Measurements from ENCODE around the gene SLCO4A1.

Gene SLCO4A1
- long read RNA-seq, donor 1 = 0 reads
- long read RNA-seq, donor 2, partial matches to known transcripts = 0 of 1 reads
- long read RNA-seq, donor 2, other reads (novel, unspliced or antisense) = 0 of 1 reads
- long read RNA-seq, donor 3, partial matches to known transcripts = 0 of 1 reads
- long read RNA-seq, donor 3, other reads (novel, unspliced or antisense) = 0 of 1 reads
- long read RNA-seq, donor 4 = 0 reads
- long read RNA-seq, donor 5 = 0 reads
- long read RNA-seq, donor 6 = 0 reads
- long read RNA-seq, donor 7 = 0 reads
- long read RNA-seq, donor 8 = 0 reads

DNA sequence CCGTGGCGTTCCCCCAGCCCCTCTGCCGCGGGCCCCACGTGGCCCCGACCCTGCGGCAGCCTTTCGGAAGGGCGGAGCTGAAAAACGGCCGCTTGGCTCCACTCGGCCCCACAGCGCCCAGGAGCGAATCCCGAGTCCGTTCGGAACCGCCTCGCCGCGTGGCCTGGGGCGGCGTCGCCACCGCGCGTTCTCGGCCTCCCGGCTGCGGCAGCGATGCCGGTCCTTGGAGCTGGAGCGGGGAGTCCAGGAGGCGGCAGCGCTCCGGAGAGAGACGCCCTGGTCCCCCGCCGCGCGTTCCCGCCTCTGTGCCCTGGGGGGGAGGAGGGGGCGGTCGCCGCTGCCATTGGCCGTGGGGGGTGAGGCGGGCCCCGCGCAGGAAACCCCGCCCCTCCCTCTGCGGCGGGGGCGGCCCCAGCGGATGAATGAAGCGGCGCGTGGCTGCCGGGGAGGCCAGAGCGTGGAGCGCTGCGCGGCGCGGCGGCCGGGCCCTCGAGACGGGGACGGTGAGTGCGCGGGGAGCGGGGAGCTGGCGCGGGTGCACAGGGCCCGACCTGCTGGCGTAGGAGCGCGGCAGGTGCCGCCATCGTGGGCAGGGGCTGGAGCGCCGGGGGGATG lies at the start of gene SLCO4A1:
TSS of gene SLCO4A1 (plus strand) at position 453 of the 615 bp plus-strand sequence. CDS start 13,952 bp downstream, outside the sequence.
- peak; percentile 76 for DNase-seq

GRCh38 chr20:62592506-62593177 lies 49.7 kb upstream of the SLCO4A1 start:
- DNase-seq = no peak

- no peak for DNase-seq
Measured at GRCh38 chr20:62593616-62594015, 48.7 kb upstream of the SLCO4A1 start.

DNA sequence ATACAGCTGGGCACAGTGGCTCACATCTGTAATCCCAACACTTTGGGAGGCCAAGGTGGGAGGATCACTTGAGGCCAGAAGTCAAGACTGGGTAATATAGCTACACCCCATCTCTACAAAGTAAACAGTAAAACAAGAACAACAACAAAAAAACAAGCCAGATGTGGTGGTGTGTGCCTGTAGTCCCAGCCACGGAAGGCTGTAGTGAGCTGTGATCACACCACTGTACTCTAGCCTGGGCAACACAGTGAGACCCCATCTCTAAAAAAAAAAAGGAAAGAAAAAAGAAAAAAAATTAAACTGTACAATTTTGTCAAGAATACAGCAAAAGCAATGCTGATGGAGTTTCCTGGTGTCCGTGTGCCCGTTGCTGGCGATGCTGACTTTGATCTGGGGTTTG lies 47.2 kb upstream of the SLCO4A1 start:
- no peak for DNase-seq

GRCh38 chr20:62595491-62595890 lies 46.8 kb upstream of the SLCO4A1 start:
- DNase-seq = no peak

DNA sequence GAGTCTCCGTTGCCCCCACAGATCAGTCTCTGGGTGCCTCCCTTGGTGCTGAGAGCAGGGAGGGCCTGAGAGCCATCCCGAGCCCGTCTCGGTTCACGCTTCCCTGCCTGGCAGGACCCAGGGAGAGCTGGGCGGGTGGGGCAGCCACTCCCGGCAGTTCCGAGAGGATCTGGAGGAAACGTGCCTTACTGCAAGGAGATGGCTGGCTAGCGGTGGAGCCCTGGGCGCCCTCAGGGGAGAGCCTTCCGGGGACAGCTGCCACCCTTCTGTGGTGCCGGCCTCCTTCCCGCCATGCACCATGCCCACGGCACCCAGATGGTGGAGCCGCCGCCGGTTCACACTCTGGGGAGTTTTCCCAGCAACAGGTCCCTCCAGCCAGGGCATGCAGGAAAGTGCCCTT lies 45.8 kb upstream of the SLCO4A1 start:
- no peak for DNase-seq

DNA sequence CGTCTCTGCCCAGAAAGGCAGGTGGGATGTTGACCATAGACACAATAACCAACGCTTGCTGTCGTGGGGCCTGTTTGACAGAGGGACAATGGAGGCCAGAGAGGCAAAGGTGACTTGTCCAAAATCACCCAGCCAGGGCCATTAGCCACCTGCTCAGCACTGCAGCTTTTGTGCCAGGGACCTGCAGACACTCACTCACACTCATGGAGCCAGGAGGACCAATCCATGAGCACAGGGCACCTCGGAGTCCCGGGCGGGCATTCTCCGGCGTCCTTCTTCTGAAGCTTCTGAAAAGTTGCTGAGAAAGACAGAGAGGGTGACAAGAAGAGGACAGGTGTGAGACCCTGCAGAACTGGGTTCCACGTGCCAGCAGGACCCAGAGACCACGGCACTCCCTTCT lies 45.4 kb upstream of the SLCO4A1 start:
- DNase-seq = no peak

DNA sequence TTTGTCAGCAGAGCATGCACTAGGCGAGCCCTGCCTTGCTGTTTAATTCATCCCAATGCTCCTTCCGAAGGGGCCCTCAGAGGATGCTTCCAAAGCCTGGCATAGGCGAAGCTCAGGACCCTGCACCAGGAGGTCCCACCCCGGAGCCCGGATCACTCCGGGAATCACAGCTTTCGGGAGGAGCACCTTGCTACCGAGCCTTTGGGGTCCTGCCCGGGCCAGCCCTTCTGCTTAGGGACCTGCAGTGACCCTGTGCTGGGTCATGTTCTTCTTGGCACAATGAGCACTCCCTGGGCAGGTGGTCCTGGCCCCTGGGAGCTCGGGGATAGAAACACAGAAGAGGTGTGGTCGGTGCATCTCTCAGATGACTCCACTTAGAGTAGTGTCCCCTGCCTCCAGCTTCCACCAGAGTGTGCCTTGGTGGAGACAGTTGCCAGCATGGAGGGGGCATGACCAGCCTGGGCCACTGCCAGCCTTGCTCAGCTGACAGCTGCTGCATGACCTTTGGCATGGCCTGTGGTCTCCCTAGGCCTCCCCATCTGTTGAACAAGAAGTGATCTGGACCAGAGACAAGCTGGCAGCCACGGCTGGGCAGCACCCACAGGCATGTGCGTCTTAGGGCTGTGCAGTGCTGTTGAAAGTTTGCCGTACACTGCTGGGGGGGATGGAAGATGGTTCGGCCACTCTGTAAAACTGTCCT lies 44.7 kb upstream of the SLCO4A1 start:
- no peak for DNase-seq

- DNase-seq = no peak
Measured at GRCh38 chr20:62598761-62599194, 43.5 kb upstream of the SLCO4A1 start.

DNA sequence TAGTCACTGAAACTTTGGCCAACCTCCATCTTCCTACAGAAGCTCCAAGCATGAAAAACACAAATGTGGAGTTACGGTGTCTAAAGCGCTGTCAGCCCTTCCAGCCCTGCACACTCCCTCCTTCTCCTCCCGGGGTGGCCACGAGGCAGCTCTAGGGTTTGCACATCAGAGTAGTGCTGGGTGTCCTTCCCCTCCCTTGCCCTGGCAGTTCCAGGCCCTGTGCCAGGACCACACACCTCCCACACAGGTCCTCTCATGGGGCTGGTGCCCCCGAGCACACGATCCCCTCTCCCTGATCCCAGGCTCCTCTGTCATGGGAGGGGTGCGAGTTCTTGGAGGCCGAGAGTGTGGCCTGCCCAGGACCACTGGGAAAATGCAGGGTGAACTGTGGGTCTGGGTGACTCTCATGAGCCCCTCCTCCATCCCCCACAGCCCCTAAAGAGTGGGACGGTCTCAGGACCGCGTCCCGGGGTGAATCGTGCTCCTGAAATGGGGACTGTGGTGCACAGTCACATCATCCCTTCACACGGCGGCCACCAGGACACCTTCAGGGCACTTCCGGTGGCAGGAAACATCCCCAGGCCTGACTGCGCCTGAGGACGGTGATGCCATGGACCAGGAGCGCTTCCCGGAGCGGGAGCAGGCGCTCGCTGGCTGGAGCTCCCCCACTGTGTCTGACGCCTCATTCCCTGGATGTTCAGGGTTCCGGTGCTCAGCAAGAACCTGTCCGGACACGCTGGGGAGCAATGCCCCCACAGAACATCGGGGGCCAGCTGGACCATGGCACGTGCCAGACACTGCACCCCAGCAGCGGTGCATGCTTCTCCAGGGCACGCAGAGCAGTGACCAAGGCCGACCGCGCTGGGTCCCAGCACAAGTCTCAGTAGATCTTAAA lies 42.8 kb upstream of the SLCO4A1 start:
- no peak for DNase-seq

- no peak for DNase-seq
Measured at GRCh38 chr20:62601172-62601571, 41.1 kb upstream of the SLCO4A1 start.

GRCh38 chr20:62601714-62602113 lies 40.6 kb upstream of the SLCO4A1 start:
- DNase-seq = no peak

DNA sequence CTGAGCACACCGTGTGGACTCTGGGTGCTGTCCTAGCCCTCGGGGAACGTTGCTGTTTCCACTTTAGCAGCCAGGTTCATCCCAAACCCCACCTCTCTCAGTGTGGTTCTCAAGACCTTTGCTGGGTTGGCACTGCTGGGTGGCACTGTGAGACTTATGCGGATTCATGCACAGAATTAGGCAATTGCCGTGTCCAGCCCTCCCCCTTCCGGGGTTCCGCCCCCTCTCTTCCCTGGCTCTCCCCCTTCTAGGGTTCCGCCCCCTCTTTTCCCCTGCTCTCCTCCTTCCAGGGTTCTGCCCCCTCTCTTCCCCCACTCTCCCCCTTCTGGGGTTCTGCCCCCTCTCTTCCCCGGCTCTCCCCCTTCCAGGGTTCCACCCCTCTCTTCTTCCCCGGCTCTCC lies 39.8 kb upstream of the SLCO4A1 start:
- DNase-seq = no peak

GRCh38 chr20:62603021-62603906 lies 39.0 kb upstream of the SLCO4A1 start:
- DNase-seq = no peak

DNA sequence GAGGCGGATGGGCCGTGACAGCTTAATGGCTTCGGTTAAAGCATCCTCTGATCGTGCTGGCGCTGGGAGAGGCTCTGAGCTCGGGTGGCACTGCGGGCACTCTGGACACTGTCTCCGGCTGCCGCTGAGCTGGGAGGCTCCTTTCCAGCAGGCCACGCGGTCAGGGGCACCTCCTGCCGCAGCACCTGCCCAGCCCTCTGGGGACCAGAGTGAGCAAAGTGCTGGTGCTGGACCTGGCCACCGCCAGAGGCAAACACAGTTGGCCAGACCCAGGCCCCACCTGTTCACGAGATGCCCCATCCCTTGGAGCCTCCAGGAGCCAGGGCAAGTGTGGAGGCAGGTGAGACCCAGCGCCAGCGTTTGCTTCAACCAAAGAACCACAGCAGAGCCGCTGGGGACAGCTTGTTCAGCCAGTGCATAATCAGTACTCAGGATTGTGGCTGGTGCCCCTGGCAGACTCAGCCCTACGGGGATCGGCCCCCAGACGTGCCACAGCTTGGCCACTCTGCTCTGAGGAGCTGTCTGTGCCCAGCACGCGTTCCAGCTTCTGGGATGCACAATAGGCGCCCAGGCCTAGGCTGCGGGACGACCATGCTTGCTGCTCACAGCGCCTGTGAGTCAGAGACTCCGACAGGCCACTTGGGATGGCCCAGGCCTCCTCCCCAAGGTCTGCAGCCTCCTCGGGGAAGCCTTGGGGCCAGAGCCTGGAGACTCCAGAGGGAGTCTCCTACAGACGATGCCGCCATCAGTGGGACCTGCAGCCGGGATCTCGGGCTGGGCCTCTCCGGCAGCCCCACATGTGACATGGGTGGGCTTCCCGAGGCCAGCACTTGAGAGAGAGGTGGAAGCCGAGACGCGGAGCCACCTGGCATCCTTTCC lies 38.2 kb upstream of the SLCO4A1 start:
- no peak for DNase-seq

DNA sequence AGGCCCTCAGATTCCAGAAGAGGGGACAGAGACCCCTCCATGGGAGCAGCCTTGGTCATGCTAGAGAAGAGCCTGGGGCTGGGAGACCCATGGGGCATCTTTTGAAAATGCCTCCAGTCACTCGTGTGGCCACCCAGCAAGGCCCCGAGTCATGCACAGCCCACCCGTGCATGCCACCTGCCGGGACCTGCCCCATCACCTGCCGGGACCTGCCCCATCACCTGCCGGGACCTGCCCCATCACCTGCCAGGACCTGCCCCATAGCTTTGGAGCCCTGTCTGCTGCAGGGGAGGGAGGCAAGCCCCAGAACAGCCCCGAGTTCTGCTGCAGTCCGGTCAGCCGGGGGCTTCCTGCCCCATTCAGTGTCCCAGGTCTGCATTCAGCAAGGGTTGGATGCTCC lies 37.5 kb upstream of the SLCO4A1 start:
- DNase-seq = no peak

GRCh38 chr20:62605236-62605943 lies 36.9 kb upstream of the SLCO4A1 start:
- no peak for DNase-seq

GRCh38 chr20:62606016-62606415 lies 36.3 kb upstream of the SLCO4A1 start:
- no peak for DNase-seq

GRCh38 chr20:62606551-62607201 lies 35.6 kb upstream of the SLCO4A1 start:
- no peak for DNase-seq

All from right kidney (tissue), 9 donors.